LoVo (cell line): ENCODE data around the gene LCT.
"Not testable (repeated sequence)": the region's sequence is repeated elsewhere in the genome, so short reads cannot be mapped to it uniquely, and the experiment has no call there.

Experiments used
- DNase-seq: peaks from one replicate; pipeline ENCODE4 v3.0.0-alpha.2; 2016; ENCODE audit warnings: low spot score

The LCT gene

GRCh38 chr2:135836596-135837270, at the start of gene LCT:
Gene LCT (minus strand): TSS chr2:135837184. CDS start chr2:135837169, 15 bp downstream.
- no peak for DNase-seq

DNA sequence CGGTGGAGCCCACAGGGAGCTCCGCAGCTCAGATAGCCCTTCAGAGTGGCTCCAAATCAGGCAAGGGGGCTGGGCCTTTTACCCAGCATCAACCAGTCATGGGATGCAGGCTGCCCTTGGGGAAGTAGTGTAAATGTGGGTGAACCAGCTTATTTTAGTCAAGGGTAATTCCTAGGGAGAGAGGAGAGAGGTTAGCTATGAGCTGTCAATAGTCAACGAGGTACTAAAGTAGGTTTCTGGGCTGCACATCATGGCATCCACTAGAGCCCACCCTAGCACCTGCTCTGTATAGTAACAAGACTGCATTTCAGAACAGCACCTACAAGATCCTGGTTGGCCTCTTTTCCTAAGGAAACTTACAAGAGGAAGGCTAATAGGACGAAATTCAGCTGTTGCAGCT, 48.7 kb upstream of the LCT start:
- DNase-seq: no peak

DNA sequence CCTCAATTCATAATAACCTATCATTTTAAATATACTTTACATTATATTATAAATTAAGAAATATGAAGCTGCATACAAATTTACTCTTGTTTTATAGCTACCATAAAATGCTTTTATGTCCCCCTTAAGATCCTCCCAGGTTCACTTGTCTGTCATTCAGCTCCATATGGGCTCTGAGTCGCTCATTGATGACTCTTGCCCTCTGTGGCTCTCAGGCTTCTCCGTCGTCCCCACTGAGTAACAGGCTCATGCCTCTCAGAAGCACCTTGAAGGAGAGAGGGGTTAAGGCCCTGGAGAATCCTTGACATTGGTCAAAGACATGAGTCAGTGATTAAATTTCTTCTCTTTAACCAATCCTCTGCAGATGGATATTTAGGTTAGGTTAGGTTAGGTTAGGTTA, 45.4 kb upstream of the LCT start:
- no peak for DNase-seq

- not testable (repeated sequence) for DNase-seq
Measured at GRCh38 chr2:135876770-135877169, 39.8 kb upstream of the LCT start.

GRCh38 chr2:135876066-135876711, 39.2 kb upstream of the LCT start, which contains the start of gene MCM6:
Gene MCM6 (minus strand): TSS chr2:135876443. CDS start chr2:135876365, 78 bp downstream.
- DNase-seq: peak; percentile 98

- peak; percentile 33 for DNase-seq
Measured at GRCh38 chr2:135875491-135876065, 38.6 kb upstream of the LCT start.

- DNase-seq: no peak
Measured at GRCh38 chr2:135874777-135875365, 37.9 kb upstream of the LCT start.

DNA sequence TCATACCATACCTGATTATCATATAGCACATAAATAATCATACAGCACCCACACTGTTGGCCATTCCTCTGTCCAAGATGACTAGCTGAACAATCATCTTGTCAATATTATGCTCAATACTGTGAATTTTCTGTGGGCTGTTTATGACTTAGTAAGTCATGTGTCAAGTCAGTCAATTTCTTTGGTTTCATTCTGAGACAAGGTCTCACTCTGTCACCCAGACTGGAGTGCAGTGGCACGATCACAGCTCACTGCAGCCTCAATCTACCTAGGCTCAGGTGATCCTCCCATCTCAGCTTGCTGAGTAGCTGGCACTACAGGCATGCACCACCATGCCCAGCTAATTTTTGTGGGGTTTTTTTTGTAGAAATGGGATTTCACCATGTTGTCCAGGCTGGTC, 33.6 kb upstream of the LCT start:
- DNase-seq: no peak

DNA sequence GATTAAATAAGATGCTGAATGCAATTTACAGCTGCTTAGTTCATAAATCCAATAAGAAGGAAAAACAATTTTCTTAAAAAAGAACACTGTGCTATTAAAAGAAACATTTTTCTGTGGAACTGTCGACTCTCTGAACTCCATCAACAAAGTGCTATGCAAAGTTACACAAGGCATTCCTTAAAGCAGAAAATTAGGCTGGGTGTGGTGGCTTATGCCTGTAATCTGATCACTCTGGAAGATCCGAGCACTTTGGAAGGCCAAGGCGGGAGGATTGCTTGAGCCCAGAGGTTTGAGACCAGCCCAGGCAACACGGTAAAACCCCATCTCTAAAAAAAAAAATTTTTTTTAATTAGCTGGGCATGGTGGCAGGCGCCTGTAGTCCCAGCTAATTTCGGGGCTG, 26.2 kb upstream of the LCT start:
- DNase-seq: no peak

- DNase-seq: no peak
Measured at GRCh38 chr2:135862718-135863117, 25.7 kb upstream of the LCT start.

DNA sequence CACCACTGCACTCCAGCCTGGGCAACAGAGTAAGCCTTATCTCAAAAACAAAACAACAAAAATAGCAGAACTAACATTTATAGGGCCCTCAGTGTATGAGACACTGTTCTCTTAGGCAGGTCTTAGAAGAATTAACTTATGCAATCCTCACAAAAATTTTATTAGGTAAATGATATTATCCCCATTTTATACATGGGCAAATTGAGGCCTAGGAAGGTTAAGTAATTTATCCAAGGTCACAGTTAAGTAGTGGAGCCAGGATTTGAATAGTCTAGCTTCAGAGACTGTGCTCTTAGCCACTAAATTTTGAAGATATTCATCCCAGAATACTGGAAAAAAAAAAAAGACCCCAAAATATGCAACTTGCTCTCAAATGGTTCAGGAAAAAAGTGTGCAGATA, 16.4 kb upstream of the LCT start:
- no peak for DNase-seq

GRCh38 chr2:135851858-135852257, 14.9 kb upstream of the LCT start:
- no peak for DNase-seq

GRCh38 chr2:135850892-135851668, 14.1 kb upstream of the LCT start:
- no peak for DNase-seq

DNA sequence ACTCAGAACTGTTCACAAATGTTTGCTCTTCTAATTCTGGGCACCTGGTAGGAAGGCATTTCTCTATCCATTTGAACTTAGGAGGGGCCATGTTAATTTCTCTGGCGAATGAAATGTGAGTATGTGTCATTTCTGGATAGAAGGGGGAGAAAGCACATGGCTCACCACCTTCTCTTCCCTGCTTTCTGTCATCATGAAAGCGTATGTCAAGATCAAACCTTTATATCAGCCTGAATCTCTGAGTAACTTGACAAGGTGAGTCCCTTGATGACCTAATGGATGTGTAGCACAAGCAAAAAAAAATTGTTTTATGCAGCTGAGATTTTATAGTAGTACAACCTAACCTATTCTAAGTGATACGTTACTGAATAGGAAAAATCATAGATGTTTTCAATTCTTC, 12.1 kb upstream of the LCT start:
- DNase-seq: no peak

DNA sequence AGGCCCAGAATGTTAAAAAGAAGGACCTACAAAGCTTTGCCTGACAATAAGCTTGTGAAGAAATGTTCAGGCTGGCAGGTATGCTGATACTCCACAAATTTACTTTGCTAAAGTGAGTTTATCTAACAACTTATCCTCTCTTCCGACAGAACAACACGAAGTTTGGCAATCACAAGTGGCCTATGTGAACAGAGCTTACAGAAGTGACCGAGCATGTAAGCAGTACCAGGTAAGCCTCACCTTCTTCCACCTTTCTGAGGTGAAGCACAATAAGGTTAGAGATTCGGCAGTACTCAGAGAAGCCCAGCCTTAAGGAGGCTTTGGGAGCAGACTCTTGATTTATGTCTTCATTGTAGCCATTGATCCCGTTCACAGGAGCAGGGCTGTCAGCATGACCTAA, 9.0 kb upstream of the LCT start:
- no peak for DNase-seq

DNA sequence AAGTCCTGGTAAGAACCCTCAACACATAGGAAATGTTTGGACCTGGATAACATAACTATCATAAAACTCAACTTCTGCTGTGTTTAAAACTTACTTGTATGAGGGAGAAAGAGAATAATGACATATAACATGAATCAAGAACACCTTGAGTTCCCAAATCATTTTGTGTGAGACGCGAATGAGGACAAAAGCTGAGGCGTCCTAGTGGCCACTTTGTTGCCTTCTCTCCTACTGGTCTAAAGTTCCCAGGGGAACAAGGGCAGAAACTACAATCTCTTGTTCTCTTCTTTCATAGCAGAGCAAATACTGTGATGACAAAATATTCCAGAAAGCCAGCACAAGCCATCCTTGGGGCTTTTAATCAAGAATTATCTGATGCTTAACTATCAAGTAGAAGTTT, 8.3 kb upstream of the LCT start:
- DNase-seq: no peak

DNA sequence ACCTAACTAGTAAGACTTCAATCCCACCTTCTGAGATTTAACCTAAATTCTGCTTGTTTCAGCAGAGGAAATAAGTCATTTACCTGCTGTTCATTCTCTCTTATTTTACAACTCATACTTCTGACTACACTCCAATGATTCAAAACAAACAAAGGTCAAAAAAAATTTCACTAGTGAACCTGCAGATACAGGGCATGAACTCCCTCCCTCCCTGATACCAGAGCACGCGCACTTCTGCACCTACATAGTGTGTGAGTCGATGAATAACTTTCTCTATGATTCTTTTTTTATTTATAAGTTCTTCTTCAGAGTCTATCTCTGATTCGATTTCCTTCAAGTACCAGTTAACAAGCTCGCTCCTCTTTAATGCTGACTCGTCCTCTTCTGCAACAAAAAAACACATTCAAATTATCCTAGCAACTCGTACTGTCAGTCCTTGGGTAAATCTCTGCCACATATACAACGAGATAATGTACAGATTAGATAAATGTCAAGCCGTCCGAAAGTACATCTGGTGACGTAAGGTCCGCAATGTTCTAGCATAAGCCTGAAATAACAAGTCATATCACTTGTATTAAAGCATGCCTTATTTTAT, 7.4 kb upstream of the LCT start:
- no peak for DNase-seq

GRCh38 chr2:135843671-135844070, 6.7 kb upstream of the LCT start:
- DNase-seq: no peak

GRCh38 chr2:135840601-135841000, 3.6 kb upstream of the LCT start:
- no peak for DNase-seq

GRCh38 chr2:135839713-135840112, 2.7 kb upstream of the LCT start:
- DNase-seq: no peak

DNA sequence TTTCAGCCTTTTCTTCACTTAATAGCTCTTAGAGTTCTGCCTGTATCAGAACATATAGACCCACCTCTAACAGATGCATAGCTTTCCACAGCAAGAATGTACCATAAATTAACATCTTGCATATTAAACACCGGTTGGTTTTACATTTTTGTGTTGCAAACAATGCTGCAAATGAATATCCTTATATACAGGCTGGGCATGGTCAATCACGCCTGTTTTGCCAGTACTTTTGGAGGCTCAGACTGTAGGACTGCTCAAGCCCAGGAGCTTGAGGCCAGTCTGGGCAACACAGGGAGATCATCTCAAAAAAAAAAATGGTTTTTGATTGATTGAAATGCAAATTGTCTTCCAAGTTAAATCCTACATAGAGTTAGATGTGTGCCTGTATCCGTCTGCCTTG, 1.5 kb upstream of the LCT start:
- DNase-seq: no peak

DNA sequence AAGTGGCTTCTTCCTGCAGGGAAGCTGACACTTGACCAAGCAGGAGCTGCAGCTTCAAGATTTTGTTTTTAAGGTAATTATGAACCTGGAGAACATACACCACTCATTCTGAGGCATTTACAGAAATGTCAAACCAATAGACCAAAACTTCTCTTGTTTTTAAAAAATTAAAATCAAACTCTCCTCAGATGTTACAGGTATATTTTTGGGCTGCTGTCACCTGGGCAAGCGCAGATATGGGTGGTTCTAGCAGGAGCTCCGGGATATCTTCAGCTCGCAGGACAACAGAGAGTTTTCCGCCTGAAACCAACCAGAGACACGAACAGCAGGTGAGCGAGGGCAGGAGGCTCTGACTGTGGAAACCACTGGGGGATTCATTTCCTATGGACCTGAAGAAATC, 4.1 kb downstream of the LCT start:
- no peak for DNase-seq
